HCT116 (cell line): Measurements from ENCODE around the gene OSBPL10. TPM values are rescaled to one million over a fixed set of nuclear protein-coding genes. Genes with fewer than 3 reads are reported as not detected.

Source experiments
- ATAC-seq: fragments of 200-7000 bp; cut with Tn5 transposase; 2 replicates; pipeline ENCODE4 v1.9.1; 2020; ENCODE audit warnings: mild to moderate bottlenecking, moderate library complexity
- BruUV-seq: library from RNA; stranded (reverse); fragments of 400-500 nt; replicated peaks from 2 replicates; lab custom pipeline; 2021; lab: Mats Ljungman, UMichigan
- CTCF ChIA-PET: fragments of 300-600 bp; sonication (Branson Sonifier 250); formaldehyde crosslinking; loops from one replicate; lab custom pipeline; 2021; ENCODE audit warnings: antibody characterized with exemption; lab: Charles Lee
- POLR2A ChIA-PET: fragments of 300-600, 350-600 bp; sonication (Branson Sonifier 250); formaldehyde crosslinking; loops from one replicate; lab custom pipeline; 2021; ENCODE audit warnings: antibody characterized with exemption; lab: Charles Lee
- RAD21 ChIA-PET, 2 experiments: fragments of 300-600 bp; sonication (Branson Sonifier 250); formaldehyde crosslinking; loops; one replicate each; lab custom pipeline; 2023; ENCODE audit warnings: low total read pairs in 2 of 2; ENCODE audit not compliant: uncharacterized antibody in 2 of 2, unreplicated experiment in 2 of 2, low non-redundant PET in 1 of 2; lab: Charles Lee
- DNase-seq: peaks from one replicate; pipeline ENCODE4 v3.0.0-alpha.2; 2010; ENCODE audit warnings: low read depth, low spot score
- H2AFZ ChIP-seq: fragments of 200-600 bp; shearing (Covaris generic), sonication (generic); 2 replicates; pipeline ENCODE4 v1.6.1; 2017; ENCODE audit warnings: low read depth, mixed run types, mixed read lengths, antibody characterized with exemption, low read length; ENCODE audit not compliant: poor library complexity, severe bottlenecking
- H3K27ac ChIP-seq: 2 replicates; pipeline ENCODE4 v1.5.1; 2012; ENCODE audit warnings: low read depth, low read length
- H3K27me3 ChIP-seq: fragments of 200-600 bp; sonication (generic); 2 replicates; pipeline ENCODE4 v1.6.1; 2016; ENCODE audit warnings: mixed run types, low read length, mixed read lengths; ENCODE audit not compliant: insufficient read depth
- H3K36me3 ChIP-seq, 2 experiments: fragments of 200-500 bp in 1 of 2; fragments of 200-600 bp in 1 of 2; sonication (Bioruptor generic) in 1 of 2; sonication (generic) in 1 of 2; 2 replicates each; pipeline versions ENCODE4 v1.5.1 to v1.6.1; 2014 to 2016; ENCODE audit warnings: low read length in 2 of 2, inconsistent platforms in 1 of 2, mixed read lengths in 1 of 2, mixed run types in 1 of 2; ENCODE audit not compliant: insufficient read depth in 2 of 2, control insufficient read depth in 1 of 2
- H3K4me1 ChIP-seq, 2 experiments: fragments of 200-600 bp in 1 of 2; sonication (generic) in 1 of 2; 2 replicates each; pipeline versions ENCODE4 v1.5.1 to v1.6.1; 2012 to 2017; ENCODE audit warnings: low read length in 2 of 2, inconsistent platforms in 1 of 2, mild to moderate bottlenecking in 1 of 2, mixed read lengths in 1 of 2, mixed run types in 1 of 2, moderate library complexity in 1 of 2; ENCODE audit not compliant: insufficient read depth in 2 of 2, control insufficient read depth in 1 of 2
- H3K4me2 ChIP-seq: fragments of 200-600 bp; sonication (generic); 2 replicates; pipeline ENCODE4 v1.6.1; 2017; ENCODE audit warnings: mixed run types, low read length, mixed read lengths
- H3K4me3 ChIP-seq, 2 experiments: fragments of 200-600 bp in 1 of 2; sonication (generic) in 1 of 2; replicated peaks in 1 of 2; 2 replicates each; pipeline ENCODE4 v1.5.1; 2011 to 2016; ENCODE audit warnings: low read length in 2 of 2, control low read depth in 1 of 2, low read depth in 1 of 2, mild to moderate bottlenecking in 1 of 2, mixed read lengths in 1 of 2, mixed run types in 1 of 2
- H3K79me2 ChIP-seq: fragments of 200-600 bp; sonication (generic); 2 replicates; pipeline ENCODE4 v1.6.1; 2017; ENCODE audit warnings: mild to moderate bottlenecking, mixed run types, low read length, moderate library complexity, mixed read lengths; ENCODE audit not compliant: insufficient read depth
- H3K9ac ChIP-seq: fragments of 200-600 bp; sonication (generic); 2 replicates; pipeline ENCODE4 v1.6.1; 2016; ENCODE audit warnings: low read length, mixed read lengths
- H3K9me2 ChIP-seq: fragments of 200-600 bp; sonication (generic), shearing (Covaris generic); 2 replicates; pipeline ENCODE4 v1.6.1; 2017; ENCODE audit warnings: mixed run types, mild to moderate bottlenecking, moderate library complexity; ENCODE audit not compliant: insufficient read depth
- H3K9me3 ChIP-seq, 2 experiments: fragments of 200-500 bp in 1 of 2; fragments of 200-600 bp in 1 of 2; sonication (Bioruptor generic) in 1 of 2; sonication (generic) in 1 of 2; 2 replicates each; pipeline ENCODE4 v1.6.1; 2014 to 2017; ENCODE audit warnings: low read length in 2 of 2, mixed read lengths in 2 of 2, inconsistent platforms in 1 of 2, low read depth in 1 of 2, mild to moderate bottlenecking in 1 of 2, mixed run types in 1 of 2, moderate library complexity in 1 of 2; ENCODE audit not compliant: control insufficient read depth in 1 of 2, insufficient read depth in 1 of 2
- H4K20me1 ChIP-seq: fragments of 200-600 bp; sonication (generic), shearing (Covaris generic); 2 replicates; pipeline ENCODE4 v1.6.1; 2017; ENCODE audit warnings: mixed run types, mild to moderate bottlenecking, moderate library complexity; ENCODE audit not compliant: insufficient read depth
- CBX3 ChIP-seq: IDR thresholded peaks from 2 replicates; pipeline ENCODE4 v1.6.1; 2012; ENCODE audit warnings: low read depth
- EZH2phosphoT487 ChIP-seq: fragments of 200-600 bp; IDR thresholded peaks from 2 replicates; pipeline ENCODE4 v1.6.1; 2018; ENCODE audit warnings: antibody characterized with exemption, borderline replicate concordance
- POLR2AphosphoS5 ChIP-seq: IDR thresholded peaks from 2 replicates; pipeline ENCODE4 v1.6.1; 2011; ENCODE audit warnings: mild to moderate bottlenecking, low read depth, low read length, moderate library complexity
- RAD21 ChIP-seq: IDR thresholded peaks from 2 replicates; pipeline ENCODE4 v1.6.1; 2012; ENCODE audit warnings: low read depth, mild to moderate bottlenecking
- SIN3A ChIP-seq: IDR thresholded peaks from 2 replicates; pipeline ENCODE4 v1.6.1; 2012; ENCODE audit warnings: low read depth
- TCF7L2 ChIP-seq: IDR thresholded peaks from 2 replicates; pipeline ENCODE4 v1.7.0; 2011; ENCODE audit warnings: borderline replicate concordance, inconsistent platforms; ENCODE audit not compliant: insufficient read depth, insufficient read length; ENCODE audit errors: extremely low read depth
- ZFX ChIP-seq: fragments of 450-650 bp; IDR thresholded peaks from 2 replicates; pipeline ENCODE4 v1.6.1; 2017
- intact Hi-C: fragments of 100-400 bp; cut with micrococcal nuclease; formaldehyde crosslinking; loops from 2 replicates; pipeline ENCODE4 v1.10.0; 2022
- total RNA-seq: library from RNA; stranded (reverse); gene quantifications from one replicate; pipeline ENCODE4 v1.2.1, GENCODE V29; 2021; ENCODE audit not compliant: unreplicated experiment
- TF ChIP-seq, protein P1 (sequence below), 3 experiments: fragments of 200-600 bp in 1 of 3; sonication (generic) in 1 of 3; IDR thresholded peaks in 2 of 3; conservative IDR thresholded peaks in 1 of 3; 2 replicates each; pipeline ENCODE4 v1.5.1; 2012 to 2017; ENCODE audit warnings: low read depth in 2 of 3, low read length in 2 of 3, antibody characterized with exemption in 1 of 3, borderline replicate concordance in 1 of 3, control low read depth in 1 of 3, mild to moderate bottlenecking in 1 of 3, mixed read lengths in 1 of 3, mixed run types in 1 of 3, moderate library complexity in 1 of 3; ENCODE audit not compliant: insufficient read depth in 1 of 3
- TF ChIP-seq, protein P2 (sequence below): IDR thresholded peaks from 2 replicates; pipeline ENCODE4 v1.6.1; 2012
- TF ChIP-seq, protein P3 (sequence below): IDR thresholded peaks from 2 replicates; pipeline ENCODE4 v1.6.1; 2011; ENCODE audit warnings: mild to moderate bottlenecking, low read length, moderate library complexity; ENCODE audit not compliant: insufficient replicate concordance; ENCODE audit errors: extremely low read depth

OSBPL10 gene
- total RNA-seq, 1 experiment from 2014 or later: 25.8 TPM

DNA sequence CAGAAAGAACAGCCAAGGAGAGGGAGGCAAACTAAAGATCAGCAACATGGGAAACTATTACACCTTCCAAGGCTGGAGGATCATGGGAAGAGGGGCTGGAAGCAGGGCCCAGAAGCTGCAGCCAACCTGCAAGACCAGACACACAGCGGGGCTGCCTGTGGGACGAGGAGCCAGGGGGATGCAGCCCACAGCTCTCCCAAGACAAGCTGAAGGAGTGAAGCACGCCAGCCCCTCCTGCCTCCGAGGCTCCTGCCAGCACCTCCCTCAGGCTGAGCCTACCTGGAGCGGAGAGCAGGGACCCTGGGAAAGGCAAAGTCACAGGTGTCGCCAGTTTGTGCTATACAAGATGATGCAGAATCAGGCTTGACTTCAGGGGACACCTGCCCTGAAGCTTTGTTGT lies 133.3 kb downstream of the OSBPL10 start:
- no peak overlapping the region for H2AFZ ChIP-seq
- DNase-seq: no peak
- no peaks in the 10 kb centered on the region for H3K36me3 ChIP-seq
- H3K9ac ChIP-seq: no peak overlapping the region
- no peaks in the 10 kb centered on the region for H3K27me3 ChIP-seq
- H3K4me1 ChIP-seq: no peaks in the 10 kb centered on the region; a peak in 1 of 4 replicates
- TF ChIP-seq ZFX: no peak
- no peak for TF ChIP-seq TCF7L2
- TF ChIP-seq, protein P1, sequence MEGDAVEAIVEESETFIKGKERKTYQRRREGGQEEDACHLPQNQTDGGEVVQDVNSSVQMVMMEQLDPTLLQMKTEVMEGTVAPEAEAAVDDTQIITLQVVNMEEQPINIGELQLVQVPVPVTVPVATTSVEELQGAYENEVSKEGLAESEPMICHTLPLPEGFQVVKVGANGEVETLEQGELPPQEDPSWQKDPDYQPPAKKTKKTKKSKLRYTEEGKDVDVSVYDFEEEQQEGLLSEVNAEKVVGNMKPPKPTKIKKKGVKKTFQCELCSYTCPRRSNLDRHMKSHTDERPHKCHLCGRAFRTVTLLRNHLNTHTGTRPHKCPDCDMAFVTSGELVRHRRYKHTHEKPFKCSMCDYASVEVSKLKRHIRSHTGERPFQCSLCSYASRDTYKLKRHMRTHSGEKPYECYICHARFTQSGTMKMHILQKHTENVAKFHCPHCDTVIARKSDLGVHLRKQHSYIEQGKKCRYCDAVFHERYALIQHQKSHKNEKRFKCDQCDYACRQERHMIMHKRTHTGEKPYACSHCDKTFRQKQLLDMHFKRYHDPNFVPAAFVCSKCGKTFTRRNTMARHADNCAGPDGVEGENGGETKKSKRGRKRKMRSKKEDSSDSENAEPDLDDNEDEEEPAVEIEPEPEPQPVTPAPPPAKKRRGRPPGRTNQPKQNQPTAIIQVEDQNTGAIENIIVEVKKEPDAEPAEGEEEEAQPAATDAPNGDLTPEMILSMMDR (IDR thresholded peaks at IDR 0.05 in 2 of 3, conservative IDR thresholded peaks at IDR 0.05 in 1 of 3; ENCODE audit: borderline replicate concordance in 1 of 3, insufficient read depth in 1 of 3, low read depth in 2 of 3, low read length in 2 of 3): no peak
- TF ChIP-seq EZH2phosphoT487: no peak
- TF ChIP-seq, protein P2, sequence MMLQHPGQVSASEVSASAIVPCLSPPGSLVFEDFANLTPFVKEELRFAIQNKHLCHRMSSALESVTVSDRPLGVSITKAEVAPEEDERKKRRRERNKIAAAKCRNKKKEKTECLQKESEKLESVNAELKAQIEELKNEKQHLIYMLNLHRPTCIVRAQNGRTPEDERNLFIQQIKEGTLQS: no peak
- TF ChIP-seq, protein P3, sequence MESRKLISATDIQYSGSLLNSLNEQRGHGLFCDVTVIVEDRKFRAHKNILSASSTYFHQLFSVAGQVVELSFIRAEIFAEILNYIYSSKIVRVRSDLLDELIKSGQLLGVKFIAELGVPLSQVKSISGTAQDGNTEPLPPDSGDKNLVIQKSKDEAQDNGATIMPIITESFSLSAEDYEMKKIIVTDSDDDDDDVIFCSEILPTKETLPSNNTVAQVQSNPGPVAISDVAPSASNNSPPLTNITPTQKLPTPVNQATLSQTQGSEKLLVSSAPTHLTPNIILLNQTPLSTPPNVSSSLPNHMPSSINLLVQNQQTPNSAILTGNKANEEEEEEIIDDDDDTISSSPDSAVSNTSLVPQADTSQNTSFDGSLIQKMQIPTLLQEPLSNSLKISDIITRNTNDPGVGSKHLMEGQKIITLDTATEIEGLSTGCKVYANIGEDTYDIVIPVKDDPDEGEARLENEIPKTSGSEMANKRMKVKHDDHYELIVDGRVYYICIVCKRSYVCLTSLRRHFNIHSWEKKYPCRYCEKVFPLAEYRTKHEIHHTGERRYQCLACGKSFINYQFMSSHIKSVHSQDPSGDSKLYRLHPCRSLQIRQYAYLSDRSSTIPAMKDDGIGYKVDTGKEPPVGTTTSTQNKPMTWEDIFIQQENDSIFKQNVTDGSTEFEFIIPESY: no peak
- TF ChIP-seq SIN3A: no peak
- TF ChIP-seq POLR2AphosphoS5: no peak
- no peak for TF ChIP-seq CBX3
- no peak for TF ChIP-seq RAD21
- TF ChIP-seq, all 23 proteins: peak for 0
- H3K79me2 ChIP-seq: no peaks in the 10 kb centered on the region
- H3K9me3 ChIP-seq: no peaks in the 10 kb centered on the region
- no TSS peak for BruUV-seq
- ChIA-PET CTCF (no interaction called here), RAD21 (no interaction called here), POLR2A (no interaction called here)
- no peak for ATAC-seq
- intact Hi-C loops: no loop called here
- H3K4me2 ChIP-seq: no peak overlapping the region
- no peak overlapping the region for H3K27ac ChIP-seq
- H4K20me1 ChIP-seq: no peaks in the 10 kb centered on the region
- H3K4me3 ChIP-seq: no peak overlapping the region
- H3K9me2 ChIP-seq: no peaks in the 10 kb centered on the region
